ENCODE results near the gene DEPP1.

Gene DEPP1

GRCh38 chr10:44993922-44994751 lies 15.5 kb upstream of the DEPP1 start:
- no peaks in the 10 kb centered on the region for H3K9me3 ChIP-seq (ENCODE audit: control insufficient read depth in 2 of 2, low read length in 2 of 2)
- peaks cover 7 to 14% of the 10 kb centered on the region in 2 donors for H3K4me1 ChIP-seq (ENCODE audit: control insufficient read depth in 2 of 2, insufficient read depth in 2 of 2, low read length in 2 of 2)
- no peaks in the 10 kb centered on the region for H3K27me3 ChIP-seq (ENCODE audit: control insufficient read depth in 2 of 2, insufficient read depth in 2 of 2, low read length in 2 of 2)
- peak overlapping the region in 1 of 2 donors; percentile 26 for H3K27ac ChIP-seq (ENCODE audit: low read depth in 2 of 2, low read length in 2 of 2)
- peaks cover 8 to 10% of the 10 kb centered on the region in 2 donors for H3K36me3 ChIP-seq (ENCODE audit: control insufficient read depth in 2 of 2, insufficient read depth in 2 of 2, low read length in 2 of 2)
- H3K4me3 ChIP-seq (ENCODE audit: low read length in 2 of 2): no peak overlapping the region
- H3K9ac ChIP-seq (ENCODE audit: low read depth in 1 of 2, low read length in 2 of 2): no peak overlapping the region

GRCh38 chr10:44993226-44993921 lies 14.8 kb upstream of the DEPP1 start:
- Histone ChIP-seq H3K27me3 (ENCODE audit: control insufficient read depth in 2 of 2, insufficient read depth in 2 of 2, low read length in 2 of 2) (no peaks in the 10 kb centered on the region), H3K9ac (ENCODE audit: low read depth in 1 of 2, low read length in 2 of 2) (no peak overlapping the region), H3K27ac (ENCODE audit: low read depth in 2 of 2, low read length in 2 of 2) (no peak overlapping the region), H3K4me3 (ENCODE audit: low read length in 2 of 2) (no peak overlapping the region), H3K9me3 (ENCODE audit: control insufficient read depth in 2 of 2, low read length in 2 of 2) (no peaks in the 10 kb centered on the region), H3K4me1 (ENCODE audit: control insufficient read depth in 2 of 2, insufficient read depth in 2 of 2, low read length in 2 of 2) (peaks cover 7 to 14% of the 10 kb centered on the region in 2 donors), H3K36me3 (ENCODE audit: control insufficient read depth in 2 of 2, insufficient read depth in 2 of 2, low read length in 2 of 2) (peaks cover 10 to 14% of the 10 kb centered on the region in 2 donors)

- Histone ChIP-seq H3K27ac (ENCODE audit: low read depth in 2 of 2, low read length in 2 of 2) (no peak overlapping the region), H3K4me3 (ENCODE audit: low read length in 2 of 2) (no peak overlapping the region), H3K4me1 (ENCODE audit: control insufficient read depth in 2 of 2, insufficient read depth in 2 of 2, low read length in 2 of 2) (peaks cover 7 to 14% of the 10 kb centered on the region in 2 donors), H3K27me3 (ENCODE audit: control insufficient read depth in 2 of 2, insufficient read depth in 2 of 2, low read length in 2 of 2) (no peaks in the 10 kb centered on the region), H3K9ac (ENCODE audit: low read depth in 1 of 2, low read length in 2 of 2) (no peak overlapping the region), H3K36me3 (ENCODE audit: control insufficient read depth in 2 of 2, insufficient read depth in 2 of 2, low read length in 2 of 2) (peaks cover 11 to 14% of the 10 kb centered on the region in 2 donors), H3K9me3 (ENCODE audit: control insufficient read depth in 2 of 2, low read length in 2 of 2) (no peaks in the 10 kb centered on the region)
Measured at GRCh38 chr10:44992732-44993225, 14.2 kb upstream of the DEPP1 start.

- Histone ChIP-seq H3K4me3 (ENCODE audit: low read length in 2 of 2) (no peak overlapping the region), H3K9me3 (ENCODE audit: control insufficient read depth in 2 of 2, low read length in 2 of 2) (no peaks in the 10 kb centered on the region), H3K27ac (ENCODE audit: low read depth in 2 of 2, low read length in 2 of 2) (peak overlapping the region in 1 of 2 donors; percentile 3), H3K36me3 (ENCODE audit: control insufficient read depth in 2 of 2, insufficient read depth in 2 of 2, low read length in 2 of 2) (peaks cover 13 to 14% of the 10 kb centered on the region in 2 donors), H3K27me3 (ENCODE audit: control insufficient read depth in 2 of 2, insufficient read depth in 2 of 2, low read length in 2 of 2) (no peaks in the 10 kb centered on the region), H3K9ac (ENCODE audit: low read depth in 1 of 2, low read length in 2 of 2) (no peak overlapping the region), H3K4me1 (ENCODE audit: control insufficient read depth in 2 of 2, insufficient read depth in 2 of 2, low read length in 2 of 2) (peaks cover 7 to 14% of the 10 kb centered on the region in 2 donors)
Measured at GRCh38 chr10:44992070-44992731, 13.6 kb upstream of the DEPP1 start.

GRCh38 chr10:44991571-44991970 lies 13.0 kb upstream of the DEPP1 start:
- H3K4me1 ChIP-seq (ENCODE audit: control insufficient read depth in 2 of 2, insufficient read depth in 2 of 2, low read length in 2 of 2): peaks cover 2 to 10% of the 10 kb centered on the region in 2 donors
- H3K27me3 ChIP-seq (ENCODE audit: control insufficient read depth in 2 of 2, insufficient read depth in 2 of 2, low read length in 2 of 2): no peaks in the 10 kb centered on the region
- no peaks in the 10 kb centered on the region for H3K9me3 ChIP-seq (ENCODE audit: control insufficient read depth in 2 of 2, low read length in 2 of 2)
- H3K4me3 ChIP-seq (ENCODE audit: low read length in 2 of 2): no peak overlapping the region
- H3K27ac ChIP-seq (ENCODE audit: low read depth in 2 of 2, low read length in 2 of 2): no peak overlapping the region
- H3K36me3 ChIP-seq (ENCODE audit: control insufficient read depth in 2 of 2, insufficient read depth in 2 of 2, low read length in 2 of 2): peaks cover 13 to 14% of the 10 kb centered on the region in 2 donors
- no peak overlapping the region for H3K9ac ChIP-seq (ENCODE audit: low read depth in 1 of 2, low read length in 2 of 2)

- Histone ChIP-seq H3K27me3 (ENCODE audit: control insufficient read depth in 2 of 2, insufficient read depth in 2 of 2, low read length in 2 of 2) (no peaks in the 10 kb centered on the region), H3K9ac (ENCODE audit: low read depth in 1 of 2, low read length in 2 of 2) (no peak overlapping the region), H3K36me3 (ENCODE audit: control insufficient read depth in 2 of 2, insufficient read depth in 2 of 2, low read length in 2 of 2) (peaks cover 13 to 14% of the 10 kb centered on the region in 2 donors), H3K4me3 (ENCODE audit: low read length in 2 of 2) (no peak overlapping the region), H3K4me1 (ENCODE audit: control insufficient read depth in 2 of 2, insufficient read depth in 2 of 2, low read length in 2 of 2) (peaks cover 0 to 4% of the 10 kb centered on the region in 2 donors), H3K9me3 (ENCODE audit: control insufficient read depth in 2 of 2, low read length in 2 of 2) (no peaks in the 10 kb centered on the region), H3K27ac (ENCODE audit: low read depth in 2 of 2, low read length in 2 of 2) (no peak overlapping the region)
Measured at GRCh38 chr10:44990965-44991364, 12.4 kb upstream of the DEPP1 start.

- Histone ChIP-seq H3K27ac (ENCODE audit: low read depth in 2 of 2, low read length in 2 of 2) (no peak overlapping the region), H3K36me3 (ENCODE audit: control insufficient read depth in 2 of 2, insufficient read depth in 2 of 2, low read length in 2 of 2) (peaks cover 13 to 14% of the 10 kb centered on the region in 2 donors), H3K9ac (ENCODE audit: low read depth in 1 of 2, low read length in 2 of 2) (no peak overlapping the region)
Measured at GRCh38 chr10:44990302-44990655, 11.7 kb upstream of the DEPP1 start.

GRCh38 chr10:44989597-44990301 lies 11.1 kb upstream of the DEPP1 start:
- Histone ChIP-seq H3K4me3 (ENCODE audit: low read length in 2 of 2) (no peak overlapping the region), H3K27me3 (ENCODE audit: control insufficient read depth in 2 of 2, insufficient read depth in 2 of 2, low read length in 2 of 2) (no peaks in the 10 kb centered on the region), H3K9ac (ENCODE audit: low read depth in 1 of 2, low read length in 2 of 2) (no peak overlapping the region), H3K4me1 (ENCODE audit: control insufficient read depth in 2 of 2, insufficient read depth in 2 of 2, low read length in 2 of 2) (peaks cover 0 to 6% of the 10 kb centered on the region in 2 donors), H3K9me3 (ENCODE audit: control insufficient read depth in 2 of 2, low read length in 2 of 2) (no peaks in the 10 kb centered on the region), H3K36me3 (ENCODE audit: control insufficient read depth in 2 of 2, insufficient read depth in 2 of 2, low read length in 2 of 2) (peaks cover 13 to 14% of the 10 kb centered on the region in 2 donors), H3K27ac (ENCODE audit: low read depth in 2 of 2, low read length in 2 of 2) (no peak overlapping the region)

More at GRCh38 chr10:44990302-44990655, 11.7 kb upstream of the DEPP1 start:
- Histone ChIP-seq H3K4me1 (ENCODE audit: control insufficient read depth in 2 of 2, insufficient read depth in 2 of 2, low read length in 2 of 2) (peaks cover 0 to 3% of the 10 kb centered on the region in 2 donors), H3K27me3 (ENCODE audit: control insufficient read depth in 2 of 2, insufficient read depth in 2 of 2, low read length in 2 of 2) (no peaks in the 10 kb centered on the region), H3K9me3 (ENCODE audit: control insufficient read depth in 2 of 2, low read length in 2 of 2) (no peaks in the 10 kb centered on the region), H3K4me3 (ENCODE audit: low read length in 2 of 2) (no peak overlapping the region)

GRCh38 chr10:44988957-44989585 lies 10.5 kb upstream of the DEPP1 start:
- H3K4me1 ChIP-seq (ENCODE audit: control insufficient read depth in 2 of 2, insufficient read depth in 2 of 2, low read length in 2 of 2): peaks cover 0 to 6% of the 10 kb centered on the region in 2 donors
- no peak overlapping the region for H3K27ac ChIP-seq (ENCODE audit: low read depth in 2 of 2, low read length in 2 of 2)
- peaks cover 13 to 14% of the 10 kb centered on the region in 2 donors for H3K36me3 ChIP-seq (ENCODE audit: control insufficient read depth in 2 of 2, insufficient read depth in 2 of 2, low read length in 2 of 2)
- no peak overlapping the region for H3K4me3 ChIP-seq (ENCODE audit: low read length in 2 of 2)
- H3K9me3 ChIP-seq (ENCODE audit: control insufficient read depth in 2 of 2, low read length in 2 of 2): no peaks in the 10 kb centered on the region
- H3K9ac ChIP-seq (ENCODE audit: low read depth in 1 of 2, low read length in 2 of 2): no peak overlapping the region
- H3K27me3 ChIP-seq (ENCODE audit: control insufficient read depth in 2 of 2, insufficient read depth in 2 of 2, low read length in 2 of 2): no peaks in the 10 kb centered on the region
